NCI-H2107 treated with DMSO at 0.1 percent for 48 hours (cell line): ENCODE data around the gene AARS1.
A peak's percentile ranks its signal among the peaks of the same experiment; 100 is the strongest.
"Not testable (repeated sequence)": the region's sequence is repeated elsewhere in the genome, so short reads cannot be mapped to it uniquely, and the experiment has no call there.

Experiments
- DNase-seq: peaks from one replicate; lab custom pipeline; 2025; ENCODE audit not compliant: unreplicated experiment; lab: John Stamatoyannopoulos, UW

The AARS1 gene

DNA sequence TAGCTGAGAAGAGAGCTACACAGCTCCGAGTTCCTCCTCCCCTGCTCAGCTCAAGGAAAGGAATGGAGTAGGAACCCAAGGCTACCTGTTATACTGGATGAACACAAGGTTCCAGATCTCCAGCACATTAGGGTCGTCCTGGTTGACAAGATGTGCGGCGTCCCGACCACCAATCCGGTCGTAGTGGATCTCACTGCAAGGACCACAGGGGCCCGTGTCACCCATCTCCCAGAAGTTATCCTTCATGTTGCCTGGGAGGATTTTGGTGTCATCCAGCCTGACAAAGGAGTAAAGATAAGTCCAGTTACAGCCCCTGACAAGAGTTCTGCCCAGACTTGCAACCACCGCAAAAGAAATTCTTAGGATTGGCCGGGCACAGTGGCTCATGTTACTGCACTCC lies 17.6 kb downstream of the AARS1 start:
- DNase-seq = no peak

DNA sequence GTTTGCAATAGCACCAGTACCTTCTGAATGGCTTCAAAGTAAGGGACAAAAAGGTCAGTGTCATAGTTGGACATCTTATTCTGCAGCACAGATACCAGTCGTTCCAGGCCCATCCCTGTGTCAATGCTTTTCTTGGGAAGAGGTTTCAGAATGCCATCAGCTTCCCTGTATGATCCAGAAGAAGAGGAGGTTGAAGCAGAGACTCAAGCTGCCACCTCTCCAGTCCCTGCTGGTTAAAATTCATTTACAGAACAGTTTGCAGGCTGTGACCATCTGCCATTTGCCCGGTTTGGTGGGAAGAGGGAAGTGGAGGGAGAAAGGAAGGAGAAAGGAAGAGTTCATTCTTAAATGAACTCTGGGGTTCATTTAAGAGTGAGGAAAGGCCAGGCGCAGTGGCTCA lies 19.1 kb downstream of the AARS1 start:
- no peak for DNase-seq

GRCh38 chr16:70269471-70269870 lies 19.8 kb downstream of the AARS1 start:
- no peak for DNase-seq

DNA sequence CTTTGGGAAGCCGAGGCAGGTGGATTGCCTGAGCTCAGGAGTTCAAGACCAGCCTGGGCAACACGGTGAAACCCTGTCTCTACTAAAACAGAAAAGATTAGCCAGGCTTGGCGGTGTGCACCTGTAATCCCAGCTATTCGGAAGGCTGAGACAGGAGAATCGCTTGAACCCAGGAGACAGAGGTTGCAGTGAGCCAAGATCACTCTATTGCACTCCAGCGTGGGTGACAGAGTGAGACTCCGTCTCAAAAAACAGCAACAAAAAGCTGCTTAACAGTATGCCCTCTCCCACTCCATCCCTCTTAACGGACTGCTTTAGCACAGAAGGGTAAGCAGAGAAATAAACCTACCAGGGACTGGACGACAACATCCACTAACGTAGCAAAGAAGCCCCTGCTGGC lies 21.4 kb downstream of the AARS1 start:
- DNase-seq = not testable (repeated sequence)

DNA sequence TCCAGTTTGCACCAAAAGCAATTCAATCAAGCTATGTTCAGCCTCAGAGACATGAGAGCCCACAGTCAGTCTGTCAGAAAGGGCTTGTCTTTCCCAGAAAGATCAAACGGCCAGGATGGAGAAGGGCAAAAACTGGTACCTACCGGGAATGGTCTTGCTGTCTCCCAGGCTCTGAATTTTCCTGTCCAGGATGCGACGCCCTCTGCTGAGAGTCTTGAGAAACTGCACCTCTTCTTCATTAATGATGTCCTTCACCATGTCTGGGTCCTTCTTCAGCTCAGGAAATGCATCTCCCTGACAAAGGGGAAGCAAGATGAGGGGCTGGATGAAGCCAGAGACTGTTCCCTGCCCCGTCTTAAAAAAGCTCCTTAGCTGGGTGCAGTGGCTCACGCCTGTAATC lies 21.8 kb downstream of the AARS1 start:
- no peak for DNase-seq

DNA sequence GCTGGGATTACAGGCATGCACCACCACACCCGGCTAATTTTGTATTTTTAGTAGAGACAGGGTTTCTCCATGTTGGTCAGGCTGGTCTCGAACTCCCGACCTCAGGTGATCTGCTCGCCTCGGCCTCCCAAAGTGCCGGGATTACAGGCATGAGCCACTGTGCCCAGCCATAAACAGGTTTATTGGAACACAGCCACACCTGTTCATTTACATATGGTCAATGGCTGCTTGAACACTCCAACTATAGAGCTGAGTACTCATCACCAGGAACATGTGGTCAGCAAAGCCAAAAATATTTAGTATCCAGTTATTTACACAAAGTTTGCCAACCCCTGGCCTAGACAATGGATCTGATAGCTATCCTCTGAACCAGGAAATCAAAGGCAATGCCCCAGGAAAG lies 29.4 kb downstream of the AARS1 start:
- not testable (repeated sequence) for DNase-seq

DNA sequence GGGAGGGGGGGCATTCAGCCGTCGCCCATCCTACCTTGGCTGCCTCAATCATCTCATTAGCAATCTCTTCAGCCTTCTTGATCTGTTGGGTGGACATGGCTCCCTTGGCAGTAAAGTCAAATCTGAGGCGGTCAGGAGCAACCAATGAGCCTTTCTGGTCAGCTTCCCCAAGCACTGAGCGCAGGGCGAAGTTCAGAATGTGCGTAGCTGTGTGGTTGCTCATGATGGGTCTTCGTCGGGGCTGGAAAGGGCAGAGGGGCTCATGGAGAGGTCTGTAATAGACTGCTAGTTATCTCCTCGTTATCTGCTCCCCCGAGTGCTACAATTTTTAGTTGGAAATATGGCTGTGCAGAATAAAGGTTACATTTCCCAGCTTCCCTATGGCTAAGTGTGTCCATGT lies 30.4 kb downstream of the AARS1 start:
- no peak for DNase-seq

- DNase-seq = no peak
Observed at GRCh38 chr16:70258065-70258464, 31.2 kb downstream of the AARS1 start.

DNA sequence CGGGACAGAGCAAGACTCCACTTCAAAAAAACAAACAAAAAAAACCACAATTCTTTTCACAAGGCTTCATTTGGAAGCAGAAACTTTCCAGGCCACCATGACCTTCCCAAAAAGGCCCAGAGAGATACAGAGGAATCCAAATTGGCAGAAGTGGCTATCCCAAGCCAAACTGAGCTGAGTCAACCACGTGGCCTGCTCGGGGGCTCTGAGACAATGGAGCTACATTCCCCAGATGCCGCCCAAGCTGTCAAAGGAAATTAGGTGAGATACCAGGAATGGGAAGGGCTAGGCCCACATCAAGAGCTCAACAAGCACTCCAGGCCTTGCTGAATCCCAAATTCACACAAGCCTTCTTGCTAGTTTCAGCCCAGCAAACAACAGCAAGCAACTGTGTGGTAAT lies 31.9 kb downstream of the AARS1 start:
- no peak for DNase-seq

DNA sequence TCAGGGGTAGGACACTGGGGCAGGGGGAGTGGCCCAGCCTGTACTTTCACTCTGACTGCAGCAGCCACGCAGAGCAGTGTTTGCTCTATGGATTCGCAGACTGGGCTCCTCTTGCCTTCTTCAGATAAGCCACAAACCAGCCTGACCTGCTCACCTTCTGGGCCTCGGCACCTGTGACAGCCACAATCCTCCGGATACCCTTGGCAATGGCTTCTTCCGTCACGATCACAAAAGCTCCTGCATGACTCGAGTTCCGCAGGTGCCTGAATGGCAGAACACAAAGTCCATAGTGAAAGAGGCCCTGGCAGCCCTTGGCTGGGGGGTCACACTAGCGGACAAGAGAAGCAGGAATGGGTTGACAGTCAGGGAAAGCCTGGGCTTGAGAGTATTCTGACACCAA lies 33.7 kb downstream of the AARS1 start:
- DNase-seq = no peak

GRCh38 chr16:70254965-70255286 lies 34.4 kb downstream of the AARS1 start:
- no peak for DNase-seq

DNA sequence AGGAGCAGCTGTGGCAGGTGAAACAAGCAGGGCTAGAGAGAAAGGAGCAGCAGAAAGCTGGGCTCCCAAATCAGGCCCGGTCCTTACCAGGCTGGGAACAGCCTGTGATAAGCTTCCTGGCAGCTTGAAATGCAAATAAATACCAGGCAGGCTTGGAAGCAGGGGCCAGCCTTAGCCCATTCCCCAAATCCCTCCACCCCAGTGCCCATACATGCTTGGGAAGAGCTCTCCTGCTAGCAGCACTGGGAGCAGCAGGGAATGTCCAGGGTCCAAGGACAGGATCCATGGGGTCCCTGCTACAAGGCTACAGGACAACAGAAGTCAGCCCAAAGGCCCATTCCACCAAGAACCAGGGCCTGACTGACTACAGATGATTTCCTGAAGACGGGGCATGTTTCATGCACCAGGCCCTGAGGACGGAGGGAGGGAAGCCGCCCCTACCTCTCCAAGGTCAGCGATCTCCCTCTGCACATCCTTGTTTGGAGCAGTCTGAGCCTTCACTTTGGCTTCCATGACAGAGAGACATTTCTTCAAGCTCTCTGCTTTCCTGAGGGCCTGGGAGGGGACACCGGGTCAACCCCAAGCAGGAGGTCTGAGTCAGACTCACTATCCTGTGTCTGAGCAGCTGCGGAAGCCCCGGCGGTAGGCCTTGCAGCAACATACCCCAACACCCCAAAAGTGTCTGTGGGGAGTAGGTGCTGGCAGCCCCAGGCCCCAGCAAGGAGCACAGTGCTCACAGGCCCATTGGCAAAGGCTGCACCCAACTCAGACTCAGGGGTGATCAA lies 34.9 kb downstream of the AARS1 start:
- no peak for DNase-seq

DNA sequence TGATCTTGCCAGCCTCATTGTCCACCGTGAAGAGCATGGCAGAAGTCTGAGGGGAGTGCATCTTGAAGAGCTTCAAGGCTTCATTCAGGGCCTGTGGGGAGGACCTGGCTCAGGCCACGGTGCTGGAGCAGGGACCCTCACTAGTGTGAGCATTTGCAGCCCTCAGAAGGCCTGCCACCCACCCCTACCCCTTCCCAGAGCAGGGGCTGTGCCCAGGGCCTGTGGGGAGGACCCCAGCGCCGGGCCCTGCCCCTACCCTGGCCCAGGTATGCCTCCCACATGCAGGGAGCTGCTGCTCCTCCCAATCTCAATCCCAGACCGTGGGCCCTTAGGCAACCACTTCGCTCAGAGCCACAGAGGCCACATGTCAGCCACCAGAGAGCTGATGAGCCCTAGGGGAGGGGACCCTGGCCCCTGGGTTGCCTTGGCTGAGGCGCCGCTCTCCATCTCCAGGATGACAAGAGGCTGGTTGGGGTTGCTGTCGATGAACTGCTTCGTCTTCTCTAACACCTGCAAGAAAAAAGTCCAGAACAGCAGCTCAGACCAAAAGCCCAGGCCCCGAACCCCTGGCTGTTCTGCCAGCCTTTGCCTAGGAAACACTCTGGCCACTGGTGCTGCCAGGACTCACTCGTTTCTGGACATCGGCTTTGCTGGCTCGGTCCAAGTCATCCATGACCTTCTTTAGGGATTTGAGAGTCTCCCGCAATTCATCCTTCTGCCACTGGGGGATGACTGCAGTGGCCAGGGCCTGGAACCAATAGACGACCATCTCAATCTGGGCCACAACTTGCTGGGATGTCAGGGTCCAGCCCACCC lies 35.8 kb downstream of the AARS1 start:
- DNase-seq = no peak

DNA sequence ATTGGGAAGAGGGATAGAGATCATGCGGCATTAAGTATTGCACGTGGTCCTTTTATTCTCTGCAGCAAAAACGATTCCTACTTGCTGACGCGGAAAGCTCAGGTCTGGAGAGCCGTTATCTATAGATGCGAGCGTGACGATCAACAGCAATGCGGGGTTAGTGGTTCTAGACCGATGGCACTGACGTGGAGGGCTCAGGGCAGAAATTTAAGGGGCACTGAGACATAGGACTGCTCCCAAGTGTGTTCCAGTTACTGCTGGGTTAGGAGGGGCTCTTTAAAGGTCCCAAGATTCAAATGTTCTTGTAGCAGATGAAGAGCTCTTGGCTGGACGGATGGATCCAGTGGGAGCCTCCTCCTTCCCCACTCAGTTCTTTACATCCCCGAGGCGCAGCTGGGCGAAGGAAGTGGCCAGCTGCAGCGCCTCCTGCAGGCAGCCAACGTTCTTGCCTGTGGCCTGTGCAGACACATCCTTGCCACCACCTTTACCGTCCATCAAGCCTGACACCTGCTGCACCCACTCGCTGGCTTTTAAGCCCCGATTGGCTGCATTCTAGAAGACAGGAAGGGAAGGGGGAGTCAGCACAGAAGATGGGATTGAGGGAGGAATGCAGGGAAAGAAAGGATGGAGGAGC lies 36.8 kb downstream of the AARS1 start:
- no peak for DNase-seq

DNA sequence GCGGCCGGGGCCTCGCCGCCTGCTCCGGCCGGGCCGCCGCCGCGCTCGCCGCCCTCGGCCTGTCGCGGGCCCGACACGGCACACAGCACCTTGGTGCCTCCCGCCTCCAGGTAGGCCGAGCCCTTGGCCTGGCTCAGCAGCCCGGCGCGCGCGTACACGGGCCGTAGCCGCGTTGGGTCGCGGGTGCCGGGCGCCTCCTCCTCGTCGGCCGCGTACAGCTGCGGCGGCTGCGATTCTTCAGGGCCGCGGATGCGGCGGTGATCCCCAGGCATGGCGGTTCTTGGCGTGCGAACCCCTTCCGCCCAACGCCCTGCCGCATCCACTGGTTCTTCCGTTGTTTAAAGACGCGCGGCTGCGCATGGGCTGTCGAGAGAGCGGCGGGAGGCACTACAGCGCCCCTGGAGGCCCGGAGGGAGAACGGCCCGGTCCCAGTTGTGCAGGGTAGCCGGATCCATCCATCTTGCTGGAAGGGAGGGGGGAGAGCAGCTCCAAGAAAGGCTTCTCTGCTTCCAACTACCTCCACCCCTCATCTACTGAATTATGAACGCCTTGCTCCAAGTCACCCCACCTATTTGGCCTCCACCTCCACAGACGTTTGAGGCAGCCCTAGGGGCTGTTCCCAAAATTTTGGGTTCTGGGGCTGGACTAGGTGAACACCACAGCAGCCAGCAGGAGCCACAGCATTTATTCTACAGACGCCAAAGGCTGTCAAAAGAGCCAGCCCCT lies 37.5 kb downstream of the AARS1 start, which contains the start of gene EXOSC6:
Gene EXOSC6 (minus strand): TSS at position 312 of the 726 bp plus-strand sequence. CDS start 40 bp downstream, at position 272.
- DNase-seq = peak; percentile 87

DNA sequence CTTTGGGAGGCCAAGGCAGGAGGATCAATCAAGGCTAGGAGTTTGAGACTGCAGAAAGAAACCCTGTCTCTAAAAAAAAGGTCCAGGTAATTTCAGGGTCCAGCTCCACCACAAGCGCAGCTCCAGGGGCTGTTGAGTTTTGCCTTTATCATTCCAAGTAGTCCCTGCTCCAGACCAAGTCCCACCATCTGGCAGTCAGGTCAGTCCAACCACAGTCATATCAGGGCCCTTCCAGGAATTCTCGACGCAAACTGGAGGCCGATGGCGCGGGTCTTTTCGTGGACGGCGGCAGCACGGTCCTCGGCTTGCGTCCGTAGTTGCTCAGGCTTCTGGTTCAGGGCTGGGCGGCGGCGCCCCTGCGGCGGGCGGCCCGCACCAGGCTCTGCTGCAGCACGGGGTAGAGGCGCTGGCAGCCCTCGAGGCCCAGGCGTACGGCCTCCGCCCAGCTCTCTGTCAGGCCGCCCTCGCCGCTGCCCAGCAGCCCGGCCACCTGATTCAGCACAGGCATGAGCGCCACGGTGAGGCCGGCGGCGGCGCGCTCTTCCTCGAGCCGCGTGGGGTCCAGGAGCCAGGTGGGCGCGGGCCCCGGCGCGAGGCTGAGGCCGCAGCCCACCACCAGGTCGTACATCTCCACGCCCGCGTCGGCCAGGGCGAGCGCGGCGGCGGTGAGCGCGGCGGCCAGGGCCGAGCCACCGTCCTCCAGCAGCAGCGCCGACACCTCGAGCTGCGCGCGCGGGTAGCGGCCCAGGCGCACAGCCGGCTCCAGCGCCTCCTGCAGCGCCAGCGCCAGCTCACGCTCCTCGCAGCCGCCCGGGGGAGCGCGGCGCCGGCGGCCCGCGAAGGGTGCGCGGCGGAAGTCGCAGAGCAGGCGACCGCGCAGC lies 38.3 kb downstream of the AARS1 start:
- DNase-seq = no peak

- DNase-seq = not testable (repeated sequence)
Observed at GRCh38 chr16:70249697-70250096, 39.6 kb downstream of the AARS1 start.

DNA sequence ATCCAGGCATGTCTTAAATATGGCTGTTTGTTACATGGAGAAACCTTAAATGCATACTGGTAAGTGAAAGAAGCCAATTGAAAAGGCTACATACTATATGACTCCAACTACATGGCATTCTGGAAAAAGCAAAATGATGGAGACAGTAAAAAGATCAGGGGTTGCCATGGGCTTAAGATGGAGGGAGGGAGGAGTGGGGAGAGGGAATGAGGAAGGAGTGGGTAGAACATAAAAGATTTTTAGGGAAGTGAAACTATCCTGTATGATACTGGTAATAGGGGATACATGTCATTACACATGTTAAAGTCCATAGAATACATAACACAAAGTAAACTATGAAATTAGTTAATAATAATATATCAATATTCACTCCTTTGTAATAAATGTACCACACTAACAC lies 50.5 kb downstream of the AARS1 start:
- DNase-seq = not testable (repeated sequence)

- not testable (repeated sequence) for DNase-seq
Observed at GRCh38 chr16:70231831-70232230, 57.5 kb downstream of the AARS1 start.

DNA sequence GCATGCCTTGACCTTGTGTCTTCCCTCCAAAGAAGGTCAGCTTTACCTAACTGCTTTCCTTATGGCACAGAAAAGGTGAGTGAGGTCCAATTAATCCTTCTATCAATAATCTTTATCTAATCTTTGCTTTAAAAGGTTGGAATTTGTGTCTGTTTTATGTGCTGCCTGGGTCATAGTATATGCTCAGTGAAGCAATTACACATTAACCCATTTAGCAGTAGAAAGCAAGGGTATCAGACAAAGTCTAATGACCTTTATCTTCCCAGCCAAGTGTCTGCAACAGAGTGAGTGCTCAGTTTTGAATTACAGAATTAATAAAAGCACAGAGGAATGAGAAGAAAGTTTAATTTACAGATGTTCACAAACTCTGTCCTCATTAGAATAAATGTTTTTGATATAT lies 63.3 kb downstream of the AARS1 start:
- DNase-seq = not testable (repeated sequence)
